ENCODE measurements around the gene CAMKMT. TPM values are rescaled to one million over a fixed set of nuclear protein-coding genes. Genes with fewer than 3 reads are reported as not detected.
"Not testable (repeated sequence)": the region's sequence is repeated elsewhere in the genome, so short reads cannot be mapped to it uniquely, and the experiment has no call there.

CAMKMT gene
- total RNA-seq, 2 donors from 2014 or later, result 10.7 to 11.6 TPM

GRCh38 chr2:44369392-44369791, 7.6 kb downstream of the CAMKMT start:
- Histone ChIP-seq H3K9ac (ENCODE audit: low read depth in 2 of 2, low read length in 2 of 2) (no peak overlapping the region), H3K4me3 (no peak overlapping the region), H3K27ac (no peak overlapping the region), H3K27me3 (no peaks in the 10 kb centered on the region), H3K9me3 (no peaks in the 10 kb centered on the region), H3K36me3 (no peaks in the 10 kb centered on the region), H3K4me1 (no peaks in the 10 kb centered on the region)
- DNase-seq, result no peak
- intact Hi-C loops (cut with DNase I), result no loop called here
- no peak for TF ChIP-seq CTCF (IDR thresholded peaks at IDR 0.05)

- intact Hi-C loops (cut with DNase I), result no loop called here
- H3K9me3 ChIP-seq, result no peaks in the 10 kb centered on the region
- H3K27ac ChIP-seq, result no peak overlapping the region
- no peaks in the 10 kb centered on the region for H3K36me3 ChIP-seq
- no peaks in the 10 kb centered on the region for H3K27me3 ChIP-seq
- H3K4me1 ChIP-seq, result no peaks in the 10 kb centered on the region
- DNase-seq, result no peak
- no peak overlapping the region for H3K9ac ChIP-seq (ENCODE audit: low read depth in 2 of 2, low read length in 2 of 2)
- no peak overlapping the region for H3K4me3 ChIP-seq
- no peak for TF ChIP-seq CTCF (IDR thresholded peaks at IDR 0.05)
These were observed 9.7 kb downstream of the CAMKMT start for GRCh38 chr2:44371445-44371844.

- H3K27ac ChIP-seq, result no peak overlapping the region
- H3K4me1 ChIP-seq, result no peaks in the 10 kb centered on the region
- no peaks in the 10 kb centered on the region for H3K27me3 ChIP-seq
- H3K4me3 ChIP-seq, result no peak overlapping the region
- H3K9me3 ChIP-seq, result no peaks in the 10 kb centered on the region
- H3K36me3 ChIP-seq, result no peaks in the 10 kb centered on the region
- no peak for DNase-seq
- no peak for TF ChIP-seq CTCF (IDR thresholded peaks at IDR 0.05)
- intact Hi-C loops (cut with DNase I), result no loop called here
- H3K9ac ChIP-seq (ENCODE audit: low read depth in 2 of 2, low read length in 2 of 2), result no peak overlapping the region
These were observed 10.5 kb downstream of the CAMKMT start for GRCh38 chr2:44372246-44372645.

GRCh38 chr2:44377486-44377885, 15.7 kb downstream of the CAMKMT start:
- intact Hi-C loops (cut with DNase I), result no loop called here

GRCh38 chr2:44385226-44385625, 23.5 kb downstream of the CAMKMT start:
- intact Hi-C loops (cut with DNase I); H3K9me3 ChIP-seq; H3K27ac ChIP-seq; DNase-seq; H3K4me3 ChIP-seq; H3K9ac ChIP-seq (ENCODE audit: low read depth in 2 of 2, low read length in 2 of 2); H3K36me3 ChIP-seq; H3K27me3 ChIP-seq; H3K4me1 ChIP-seq: not testable (repeated sequence)

More at GRCh38 chr2:44377486-44377885, 15.7 kb downstream of the CAMKMT start:
- no peak for TF ChIP-seq CTCF (IDR thresholded peaks at IDR 0.05)
- no peak overlapping the region for H3K4me3 ChIP-seq
- H3K4me1 ChIP-seq, result no peaks in the 10 kb centered on the region
- DNase-seq, result no peak
- no peak overlapping the region for H3K27ac ChIP-seq
- no peaks in the 10 kb centered on the region for H3K9me3 ChIP-seq
- no peaks in the 10 kb centered on the region for H3K36me3 ChIP-seq
- H3K9ac ChIP-seq (ENCODE audit: low read depth in 2 of 2, low read length in 2 of 2), result no peak overlapping the region
- no peaks in the 10 kb centered on the region for H3K27me3 ChIP-seq

GRCh38 chr2:44388877-44389276, 27.1 kb downstream of the CAMKMT start:
- H3K36me3 ChIP-seq, result no peaks in the 10 kb centered on the region
- H3K9me3 ChIP-seq, result no peaks in the 10 kb centered on the region
- no peak overlapping the region for H3K4me3 ChIP-seq
- no peaks in the 10 kb centered on the region for H3K27me3 ChIP-seq
- no peaks in the 10 kb centered on the region for H3K4me1 ChIP-seq
- no peak for TF ChIP-seq CTCF (IDR thresholded peaks at IDR 0.05)
- intact Hi-C loops (cut with DNase I), result no loop called here
- H3K9ac ChIP-seq (ENCODE audit: low read depth in 2 of 2, low read length in 2 of 2), result no peak overlapping the region
- no peak overlapping the region for H3K27ac ChIP-seq
- DNase-seq, result no peak

Measured in colonic mucosa (tissue), 4 donors.